ENCODE measurements around the gene BDH2. TPM values are rescaled to one million over a fixed set of nuclear protein-coding genes. Genes with fewer than 3 reads are reported as not detected.

The BDH2 gene
- total RNA-seq, 1 experiment from 2014 or later, result 28.3 TPM

DNA sequence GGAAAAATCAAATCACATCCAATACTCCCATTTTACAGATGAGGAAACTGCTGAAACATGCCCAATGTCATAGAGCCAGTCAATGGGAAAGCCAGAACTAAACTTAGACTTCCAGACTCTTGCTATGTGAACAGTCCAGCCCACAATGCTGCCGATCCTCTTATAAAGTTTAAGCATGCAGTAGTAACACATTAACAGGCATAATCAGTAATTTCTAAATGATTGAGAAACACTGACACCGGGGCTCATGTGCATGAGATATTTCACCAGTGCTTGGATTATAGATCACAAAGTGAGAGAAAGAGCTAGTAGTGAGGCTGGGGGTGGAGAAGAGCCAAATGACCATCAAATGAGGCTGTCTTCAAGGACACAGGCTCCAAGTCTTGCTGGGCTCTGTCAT, 2.5 kb downstream of the BDH2 start:
- CTCF ChIA-PET, result no interaction called here
- BruUV-seq (replicated peaks), result no TSS peak
- Histone ChIP-seq H3K27ac (ENCODE audit: low read depth, low read length, poor library complexity, severe bottlenecking) (no peak overlapping the region), H3K4me3 (ENCODE audit: low read depth, low read length, poor library complexity, severe bottlenecking) (no peak overlapping the region), H3K9me3 (ENCODE audit: low read depth, low read length, poor library complexity, severe bottlenecking) (no peaks in the 10 kb centered on the region), H3K4me1 (ENCODE audit: insufficient read depth, low read length, poor library complexity, severe bottlenecking) (peaks cover 6% of the 10 kb centered on the region), H3K27me3 (replicated peaks; ENCODE audit: insufficient read depth, low read depth, low read length, poor library complexity) (no peaks in the 10 kb centered on the region), H3K36me3 (ENCODE audit: insufficient read depth, low read length, poor library complexity, severe bottlenecking) (no peaks in the 10 kb centered on the region)
- no peak for DNase-seq (ENCODE audit: low spot score)
- intact Hi-C loops (cut with micrococcal nuclease; ENCODE audit: unreplicated experiment), result no loop called here
- no peak for TF ChIP-seq EZH2 (IDR thresholded peaks at IDR 0.05; ENCODE audit: borderline replicate concordance, low read depth, low read length, poor library complexity, severe bottlenecking)
- TF ChIP-seq, protein P1, sequence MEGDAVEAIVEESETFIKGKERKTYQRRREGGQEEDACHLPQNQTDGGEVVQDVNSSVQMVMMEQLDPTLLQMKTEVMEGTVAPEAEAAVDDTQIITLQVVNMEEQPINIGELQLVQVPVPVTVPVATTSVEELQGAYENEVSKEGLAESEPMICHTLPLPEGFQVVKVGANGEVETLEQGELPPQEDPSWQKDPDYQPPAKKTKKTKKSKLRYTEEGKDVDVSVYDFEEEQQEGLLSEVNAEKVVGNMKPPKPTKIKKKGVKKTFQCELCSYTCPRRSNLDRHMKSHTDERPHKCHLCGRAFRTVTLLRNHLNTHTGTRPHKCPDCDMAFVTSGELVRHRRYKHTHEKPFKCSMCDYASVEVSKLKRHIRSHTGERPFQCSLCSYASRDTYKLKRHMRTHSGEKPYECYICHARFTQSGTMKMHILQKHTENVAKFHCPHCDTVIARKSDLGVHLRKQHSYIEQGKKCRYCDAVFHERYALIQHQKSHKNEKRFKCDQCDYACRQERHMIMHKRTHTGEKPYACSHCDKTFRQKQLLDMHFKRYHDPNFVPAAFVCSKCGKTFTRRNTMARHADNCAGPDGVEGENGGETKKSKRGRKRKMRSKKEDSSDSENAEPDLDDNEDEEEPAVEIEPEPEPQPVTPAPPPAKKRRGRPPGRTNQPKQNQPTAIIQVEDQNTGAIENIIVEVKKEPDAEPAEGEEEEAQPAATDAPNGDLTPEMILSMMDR (conservative IDR thresholded peaks at IDR 0.05; ENCODE audit: low read depth, low read length), result no peak
- POLR2A ChIA-PET (ENCODE audit: low non-redundant PET), result no interaction called here

DNA sequence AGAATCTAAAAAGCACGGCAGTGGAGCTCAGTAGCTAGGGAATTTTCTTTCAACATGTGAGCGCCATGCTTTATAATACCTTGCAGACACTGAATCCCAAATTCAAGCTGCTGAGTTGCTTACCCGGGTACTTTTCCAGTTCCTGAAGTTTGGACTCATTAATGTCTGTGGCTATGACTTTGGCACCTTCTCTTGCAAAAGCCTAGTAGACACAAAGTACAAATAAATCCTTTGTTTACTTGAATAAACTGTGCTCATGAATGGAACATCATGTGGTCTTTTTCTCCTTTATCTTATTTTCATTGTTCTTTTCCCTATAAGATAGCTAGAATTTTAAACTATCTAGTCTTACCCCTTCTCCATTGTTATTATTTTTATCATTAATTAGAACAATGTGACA, 4.6 kb downstream of the BDH2 start:
- Histone ChIP-seq H3K36me3 (ENCODE audit: insufficient read depth, low read length, poor library complexity, severe bottlenecking) (no peaks in the 10 kb centered on the region), H3K4me3 (ENCODE audit: low read depth, low read length, poor library complexity, severe bottlenecking) (no peak overlapping the region), H3K27ac (ENCODE audit: low read depth, low read length, poor library complexity, severe bottlenecking) (no peak overlapping the region), H3K4me1 (ENCODE audit: insufficient read depth, low read length, poor library complexity, severe bottlenecking) (peaks cover 6% of the 10 kb centered on the region), H3K27me3 (replicated peaks; ENCODE audit: insufficient read depth, low read depth, low read length, poor library complexity) (no peaks in the 10 kb centered on the region), H3K9me3 (ENCODE audit: low read depth, low read length, poor library complexity, severe bottlenecking) (no peaks in the 10 kb centered on the region)
- no peak for DNase-seq (ENCODE audit: low spot score)
- TF ChIP-seq, protein P1 (conservative IDR thresholded peaks at IDR 0.05; ENCODE audit: low read depth, low read length), result no peak
- no peak for TF ChIP-seq EZH2 (IDR thresholded peaks at IDR 0.05; ENCODE audit: borderline replicate concordance, low read depth, low read length, poor library complexity, severe bottlenecking)
- BruUV-seq (replicated peaks), result no TSS peak
- POLR2A ChIA-PET (ENCODE audit: low non-redundant PET), result interaction anchor here (0.7 kb wide), 1 partner anchor 25 kb away, joined by 4 read pairs; no protein-coding TSS in a partner anchor
- intact Hi-C loops (cut with micrococcal nuclease; ENCODE audit: unreplicated experiment), result no loop called here
- CTCF ChIA-PET, result no interaction called here

DNA sequence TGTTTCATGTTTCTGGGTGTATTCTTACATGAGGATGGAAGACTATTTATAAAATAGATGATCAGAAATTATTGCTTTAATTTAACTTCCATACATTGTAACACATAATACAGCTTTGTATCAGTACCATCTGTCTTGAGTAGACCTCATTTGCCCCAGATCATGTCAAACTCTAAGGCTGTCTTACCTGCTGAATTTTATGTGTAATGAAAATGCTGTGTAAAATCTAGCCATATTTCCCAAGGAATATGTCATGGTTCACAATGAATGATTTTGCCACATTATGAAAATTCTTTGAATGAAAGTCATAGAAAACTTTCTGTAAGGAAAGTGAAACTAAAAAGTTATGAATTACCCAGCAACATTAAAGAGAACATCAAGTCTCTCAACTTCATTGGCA, 7.4 kb downstream of the BDH2 start:
- no peak for TF ChIP-seq EZH2 (IDR thresholded peaks at IDR 0.05; ENCODE audit: borderline replicate concordance, low read depth, low read length, poor library complexity, severe bottlenecking)
- no peak for DNase-seq (ENCODE audit: low spot score)
- no peak overlapping the region for H3K27ac ChIP-seq (ENCODE audit: low read depth, low read length, poor library complexity, severe bottlenecking)
- ChIA-PET CTCF (no interaction called here), POLR2A (ENCODE audit: low non-redundant PET) (no interaction called here)
- H3K27me3 ChIP-seq (replicated peaks; ENCODE audit: insufficient read depth, low read depth, low read length, poor library complexity), result no peaks in the 10 kb centered on the region
- H3K36me3 ChIP-seq (ENCODE audit: insufficient read depth, low read length, poor library complexity, severe bottlenecking), result no peaks in the 10 kb centered on the region
- no peak overlapping the region for H3K4me3 ChIP-seq (ENCODE audit: low read depth, low read length, poor library complexity, severe bottlenecking)
- no TSS peak for BruUV-seq (replicated peaks)
- H3K9me3 ChIP-seq (ENCODE audit: low read depth, low read length, poor library complexity, severe bottlenecking), result no peaks in the 10 kb centered on the region
- no peaks in the 10 kb centered on the region for H3K4me1 ChIP-seq (ENCODE audit: insufficient read depth, low read length, poor library complexity, severe bottlenecking)
- intact Hi-C loops (cut with micrococcal nuclease; ENCODE audit: unreplicated experiment), result loop anchor here (5.0 kb wide), 3 partner anchors 470 to 660 kb away; no protein-coding TSS in a partner anchor

DNA sequence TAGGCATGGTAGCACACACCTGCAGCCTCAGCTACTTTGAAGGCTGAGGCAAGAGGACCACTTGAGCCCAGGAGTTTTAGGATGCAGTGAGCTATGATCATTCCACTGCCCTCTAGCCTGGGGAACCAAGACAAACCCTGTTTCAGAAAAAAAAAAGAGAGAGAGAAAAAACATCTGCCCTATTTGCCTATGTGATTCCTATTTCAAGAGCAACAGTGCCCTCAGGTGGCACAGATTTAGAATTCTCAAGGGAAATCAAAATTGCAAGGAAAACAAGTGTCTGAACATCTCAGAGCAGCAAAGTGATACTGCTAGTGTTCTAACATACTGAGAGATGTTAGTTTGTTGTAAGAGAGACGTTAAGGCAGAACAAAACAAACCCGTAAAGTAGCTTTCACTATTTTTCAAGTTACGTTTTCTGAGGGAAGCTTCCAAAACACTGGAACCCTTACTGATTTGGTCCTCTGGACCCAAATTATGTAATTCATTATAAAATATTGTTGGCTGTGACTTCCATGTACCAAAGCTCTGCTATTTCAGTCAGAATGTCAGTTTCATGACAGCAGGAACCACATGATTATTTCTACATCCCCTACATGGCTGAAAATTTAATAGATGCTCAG, 7.9 kb downstream of the BDH2 start:
- H3K36me3 ChIP-seq (ENCODE audit: insufficient read depth, low read length, poor library complexity, severe bottlenecking), result no peaks in the 10 kb centered on the region
- no peak overlapping the region for H3K27ac ChIP-seq (ENCODE audit: low read depth, low read length, poor library complexity, severe bottlenecking)
- intact Hi-C loops (cut with micrococcal nuclease; ENCODE audit: unreplicated experiment), result loop anchor here (5.0 kb wide), 3 partner anchors 469 to 659 kb away; no protein-coding TSS in a partner anchor
- no peaks in the 10 kb centered on the region for H3K27me3 ChIP-seq (replicated peaks; ENCODE audit: insufficient read depth, low read depth, low read length, poor library complexity)
- H3K4me3 ChIP-seq (ENCODE audit: low read depth, low read length, poor library complexity, severe bottlenecking), result no peak overlapping the region
- DNase-seq (ENCODE audit: low spot score), result peak; percentile 79
- no peaks in the 10 kb centered on the region for H3K4me1 ChIP-seq (ENCODE audit: insufficient read depth, low read length, poor library complexity, severe bottlenecking)
- no peaks in the 10 kb centered on the region for H3K9me3 ChIP-seq (ENCODE audit: low read depth, low read length, poor library complexity, severe bottlenecking)
- BruUV-seq (replicated peaks), result no TSS peak
- ChIA-PET POLR2A (ENCODE audit: low non-redundant PET) (no interaction called here), CTCF (interaction anchor here (0.5 kb wide), 1 partner anchor 38 kb away, joined by 4 read pairs; no protein-coding TSS in a partner anchor)
- TF ChIP-seq EZH2 (IDR thresholded peaks at IDR 0.05; ENCODE audit: borderline replicate concordance, low read depth, low read length, poor library complexity, severe bottlenecking), result no peak
- TF ChIP-seq, protein P1 (conservative IDR thresholded peaks at IDR 0.05; ENCODE audit: low read depth, low read length), result peak; percentile 73

Data from A673 (cell line).